Dermis microvascular lymphatic vessel endothelial cell (primary cell): ENCODE data around the gene SNORC. TPM values are rescaled to one million over a fixed set of nuclear protein-coding genes. Genes with fewer than 3 reads are reported as not detected.

Experiments used
- DNase-seq, 2 donors: peaks; one replicate each; pipeline versions ENCODE4 v3.0.0 to v3.0.0-alpha.2; 2010; ENCODE audit warnings: low read depth in 2 of 2
- total RNA-seq: library from RNA; depleted of rRNA; stranded (reverse); fragments of >200 nt; gene quantifications from 2 replicates; pipeline ENCODE4 v1.2.1, GENCODE V29; 2014

SNORC gene
- total RNA-seq, 1 donor from 2014 or later, result 0.13 TPM

DNA sequence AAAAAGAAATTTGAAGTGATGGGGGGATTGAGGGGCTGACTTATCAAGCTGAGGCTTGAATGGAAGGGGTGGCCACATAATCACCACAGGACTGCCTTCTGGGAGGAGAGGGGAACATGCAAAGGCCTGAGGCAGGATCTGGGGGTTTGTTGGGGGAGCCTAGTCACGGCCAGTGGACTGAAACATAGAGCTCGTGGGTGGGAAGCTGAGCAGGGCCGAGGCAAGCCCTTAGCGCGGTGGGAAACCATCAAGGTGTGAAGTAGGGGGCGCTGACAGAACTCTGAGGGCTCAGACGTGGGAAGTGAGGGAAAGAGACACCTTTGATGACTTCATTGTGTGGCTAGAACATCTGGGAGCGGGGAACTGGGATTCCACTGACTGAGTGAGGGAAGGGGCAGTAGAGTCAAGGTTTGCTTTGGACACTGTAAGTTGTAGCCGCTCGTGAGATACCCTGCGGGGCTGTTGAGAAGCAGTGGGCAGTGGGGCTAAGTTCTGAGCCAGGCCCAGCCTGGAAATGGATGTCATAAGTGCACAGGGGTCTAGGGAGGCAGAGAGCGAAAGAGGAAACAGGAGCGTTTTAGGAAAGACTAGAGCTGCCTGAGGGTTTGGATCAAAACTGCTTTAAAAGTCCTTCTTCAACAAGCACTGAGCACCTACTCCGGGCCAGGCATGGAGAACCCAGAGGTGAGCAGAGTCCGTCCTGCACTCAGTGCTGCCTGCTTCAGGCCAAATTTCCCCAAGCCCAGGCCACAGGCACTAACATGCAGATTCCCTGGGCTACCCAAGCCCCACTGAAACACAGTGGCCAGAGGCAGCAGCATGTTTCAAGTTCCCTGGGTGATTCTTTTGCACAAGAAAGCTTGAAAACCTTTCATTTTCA, 686 bp upstream of the SNORC start:
- no peak for DNase-seq

DNA sequence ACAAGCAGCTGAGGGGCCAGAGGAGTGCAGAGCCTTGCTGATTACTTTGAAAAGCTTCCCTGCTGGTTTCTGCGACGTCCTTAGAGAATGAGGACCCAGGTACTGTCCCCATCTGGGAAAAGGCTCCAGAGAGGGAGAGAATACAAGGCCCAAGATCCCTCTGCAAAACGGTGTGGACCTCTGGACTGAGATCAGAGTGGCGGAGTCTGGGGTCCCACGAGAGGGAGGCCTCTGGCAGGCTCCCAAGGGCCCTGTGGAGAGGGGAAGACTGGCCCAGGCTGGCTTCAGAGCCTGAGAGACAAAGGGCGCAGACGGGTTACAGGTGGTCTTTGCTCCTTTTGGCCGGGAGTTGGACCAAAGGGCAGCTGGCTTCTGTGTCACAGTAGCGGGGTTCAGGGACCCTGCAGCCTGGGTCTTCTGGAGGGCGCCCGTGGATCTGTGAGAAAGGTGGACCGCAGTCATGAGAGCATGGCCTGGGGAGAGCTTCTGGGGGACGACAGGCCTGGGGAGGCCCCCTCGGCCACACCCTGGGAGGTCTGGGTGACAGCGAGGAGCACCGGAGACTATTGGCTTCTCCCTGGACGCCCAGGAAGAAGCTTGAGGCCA, 805 bp downstream of the SNORC start:
- no peak for DNase-seq

GRCh38 chr2:232871418-232871834, 1.4 kb downstream of the SNORC start:
- no peak for DNase-seq

DNA sequence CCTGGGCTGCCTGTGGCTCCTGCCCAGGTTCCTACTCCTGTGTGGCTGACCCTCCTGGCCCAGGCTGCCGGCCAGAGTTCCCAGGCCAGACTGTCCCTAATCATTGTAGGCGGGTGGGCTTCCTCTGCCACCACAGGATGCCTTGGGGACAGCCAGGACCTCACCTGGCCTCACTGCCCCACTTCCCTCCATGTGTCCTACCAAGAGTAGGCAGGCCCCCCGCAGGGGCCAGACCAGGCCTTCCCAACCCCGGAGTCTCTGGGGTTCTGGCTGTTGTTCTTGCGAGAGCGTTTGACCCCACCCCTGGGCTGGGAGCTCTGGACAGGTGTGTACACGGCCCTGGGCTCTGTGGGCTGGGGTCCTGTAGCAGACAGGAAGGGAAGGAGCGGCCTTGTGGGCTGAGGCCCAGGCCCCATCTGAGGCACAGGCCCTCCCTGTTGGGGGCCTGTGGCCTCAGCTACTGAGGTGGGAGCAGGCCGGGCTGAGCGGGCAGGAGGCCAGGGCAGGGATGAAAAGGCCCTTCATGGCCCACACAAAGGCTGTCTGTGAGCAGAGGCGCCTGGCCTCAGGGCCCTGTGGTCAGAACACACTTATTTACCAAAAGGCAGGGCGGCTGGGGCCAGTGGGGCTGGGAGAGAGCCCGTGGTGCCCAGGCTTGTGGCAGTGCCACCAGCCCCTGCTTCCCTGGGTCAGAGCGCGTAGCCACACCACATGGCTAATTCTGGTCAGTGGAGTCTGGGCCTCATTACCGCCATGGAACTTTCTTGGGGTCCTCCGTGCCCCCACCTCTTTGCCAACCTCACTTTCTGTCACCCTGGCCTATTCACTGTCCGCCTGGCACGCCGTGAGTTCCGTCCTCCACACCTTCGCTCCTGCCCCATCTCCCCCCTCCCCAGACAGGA, 2.0 kb downstream of the SNORC start:
- DNase-seq, result no peak

DNA sequence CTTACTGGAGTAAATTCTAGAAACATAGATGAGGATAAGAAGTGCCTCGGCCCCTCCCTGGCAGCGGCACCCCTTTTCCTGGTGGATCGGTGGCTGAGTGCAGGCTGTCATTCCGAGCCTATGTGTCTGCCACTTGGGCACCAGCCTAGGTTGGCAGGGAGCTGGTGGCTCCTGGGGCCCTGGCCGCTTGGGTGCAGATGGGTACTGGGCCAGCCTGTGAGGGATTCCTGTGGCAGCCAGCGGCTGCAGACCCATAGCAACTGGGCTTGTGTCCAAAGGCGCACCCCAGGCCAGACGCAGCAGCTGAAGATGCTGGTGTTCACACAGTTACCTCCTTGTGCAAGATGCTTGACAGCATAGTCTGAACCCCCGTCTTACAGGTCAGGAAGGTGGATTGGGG, 2.8 kb downstream of the SNORC start:
- DNase-seq, result no peak

GRCh38 chr2:232873292-232873908, 3.3 kb downstream of the SNORC start:
- DNase-seq, result no peak

DNA sequence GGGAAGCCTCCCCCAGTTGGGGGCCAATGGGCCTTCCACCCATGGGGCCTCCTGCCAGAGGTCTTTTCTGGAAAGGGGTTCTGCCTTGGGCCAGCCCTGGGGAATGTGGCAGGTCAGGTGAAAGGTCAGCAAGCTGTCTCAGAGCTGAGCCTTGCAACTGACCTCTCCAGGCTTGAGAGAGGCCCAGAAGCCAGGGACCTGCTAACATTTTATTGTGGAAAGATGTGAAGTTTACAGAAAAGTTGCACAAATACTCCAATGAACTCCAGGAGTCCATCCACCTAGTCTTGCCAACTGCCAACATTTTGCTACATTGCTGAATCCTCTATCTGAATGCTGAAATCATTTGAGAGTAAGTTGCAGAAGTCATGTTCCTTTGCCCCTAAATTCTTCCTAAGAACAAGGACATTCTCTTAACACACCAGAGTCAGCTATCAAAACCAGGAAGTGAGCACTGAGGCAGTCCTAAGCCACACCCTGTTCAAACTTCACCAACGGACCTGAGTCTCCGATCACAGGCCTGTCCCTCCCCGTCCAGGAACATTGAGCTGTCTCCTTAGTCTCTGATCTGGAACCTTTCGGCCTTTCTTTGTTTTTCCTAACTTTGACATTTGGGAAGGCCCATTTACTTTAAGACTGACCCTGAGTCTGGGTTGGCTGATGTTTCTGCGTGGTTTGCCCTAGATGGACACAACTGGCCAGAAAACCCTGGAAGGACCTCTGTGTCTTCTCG, 4.0 kb downstream of the SNORC start:
- no peak for DNase-seq

GRCh38 chr2:232874677-232875223, 4.7 kb downstream of the SNORC start:
- no peak for DNase-seq

DNA sequence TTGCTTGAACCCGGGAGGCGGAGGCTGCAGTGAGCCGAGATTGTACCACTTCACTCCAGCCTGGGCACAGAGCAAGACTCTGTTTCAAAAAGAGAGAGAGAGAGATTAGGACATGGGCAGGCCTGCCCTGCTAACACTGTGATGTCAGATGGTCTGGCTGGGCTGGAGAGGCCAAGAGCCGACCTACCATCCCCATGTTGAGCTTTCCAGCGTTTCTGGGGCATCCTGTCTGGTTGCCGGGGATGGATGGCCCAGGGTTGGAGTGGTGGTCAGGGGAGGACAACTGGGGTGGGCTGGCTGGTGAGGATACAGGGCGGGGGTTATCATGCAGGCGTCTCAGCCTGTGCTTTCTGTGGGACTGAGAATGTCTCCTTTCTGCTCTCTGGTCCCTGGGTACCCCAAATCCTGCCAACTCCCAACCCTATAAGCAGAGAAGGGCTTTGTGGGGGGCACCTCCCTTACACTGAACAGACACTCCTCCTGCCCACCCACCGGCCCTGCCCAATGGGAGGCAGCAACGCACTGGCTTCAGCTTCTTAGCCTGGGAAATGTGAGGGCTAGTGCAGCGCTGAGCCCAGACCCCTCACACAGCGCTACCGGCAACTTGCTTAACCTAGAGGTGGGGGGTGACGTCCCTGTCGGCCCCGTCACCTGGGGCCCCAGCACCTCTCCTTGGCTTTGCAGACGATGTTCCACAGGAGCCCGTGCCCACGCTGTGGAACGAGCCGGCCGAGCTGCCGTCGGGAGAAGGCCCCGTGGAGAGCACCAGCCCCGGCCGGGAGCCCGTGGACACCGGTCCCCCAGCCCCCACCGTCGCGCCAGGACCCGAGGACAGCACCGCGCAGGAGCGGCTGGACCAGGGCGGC, 5.4 kb downstream of the SNORC start:
- peak in 1 of 2 donors; percentile 16 for DNase-seq

- peak in 1 of 2 donors; percentile 19 for DNase-seq
Observed at GRCh38 chr2:232876161-232876977, 6.3 kb downstream of the SNORC start.

- no peak for DNase-seq
Observed at GRCh38 chr2:232876978-232877441, 6.9 kb downstream of the SNORC start.

- DNase-seq, result no peak
Observed at GRCh38 chr2:232877940-232878511, 8.0 kb downstream of the SNORC start.

DNA sequence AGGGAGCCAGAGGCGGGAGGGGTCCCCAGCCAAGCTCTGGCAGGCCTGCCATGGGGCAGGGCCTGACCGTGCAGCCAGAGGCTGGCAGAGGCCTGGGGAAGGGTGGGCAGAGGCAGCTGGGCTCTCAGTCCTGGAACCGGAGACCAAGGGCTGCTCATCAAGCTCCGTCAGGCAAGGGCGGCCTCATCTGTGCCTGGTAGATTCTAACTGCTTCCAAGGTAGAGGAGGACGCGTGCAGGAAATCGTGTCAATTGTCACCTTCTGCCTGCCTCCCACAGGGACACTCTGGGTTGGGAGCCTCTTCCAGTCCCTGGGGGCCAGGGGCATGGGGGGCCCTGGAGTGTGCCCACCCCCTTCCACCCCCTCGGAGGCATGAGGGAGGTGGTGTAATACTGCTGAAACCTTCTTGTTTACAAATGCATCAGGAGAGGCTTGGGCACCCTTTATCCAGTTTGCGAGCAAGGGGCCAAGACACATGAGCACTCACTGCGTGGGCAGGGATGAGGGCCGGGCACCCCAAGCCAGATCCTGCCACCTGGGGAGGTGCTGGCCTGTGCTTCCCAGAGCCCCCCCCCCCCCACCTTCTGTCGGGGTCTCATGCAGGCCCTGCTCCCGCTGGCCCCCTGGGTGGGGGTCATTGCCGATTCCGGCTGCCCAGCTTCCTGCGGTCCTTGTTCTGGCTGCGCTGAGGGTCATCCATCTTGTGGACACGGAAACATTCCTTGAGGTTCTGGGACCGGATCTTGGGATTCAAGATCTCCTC, 9.0 kb downstream of the SNORC start:
- DNase-seq, result no peak

DNA sequence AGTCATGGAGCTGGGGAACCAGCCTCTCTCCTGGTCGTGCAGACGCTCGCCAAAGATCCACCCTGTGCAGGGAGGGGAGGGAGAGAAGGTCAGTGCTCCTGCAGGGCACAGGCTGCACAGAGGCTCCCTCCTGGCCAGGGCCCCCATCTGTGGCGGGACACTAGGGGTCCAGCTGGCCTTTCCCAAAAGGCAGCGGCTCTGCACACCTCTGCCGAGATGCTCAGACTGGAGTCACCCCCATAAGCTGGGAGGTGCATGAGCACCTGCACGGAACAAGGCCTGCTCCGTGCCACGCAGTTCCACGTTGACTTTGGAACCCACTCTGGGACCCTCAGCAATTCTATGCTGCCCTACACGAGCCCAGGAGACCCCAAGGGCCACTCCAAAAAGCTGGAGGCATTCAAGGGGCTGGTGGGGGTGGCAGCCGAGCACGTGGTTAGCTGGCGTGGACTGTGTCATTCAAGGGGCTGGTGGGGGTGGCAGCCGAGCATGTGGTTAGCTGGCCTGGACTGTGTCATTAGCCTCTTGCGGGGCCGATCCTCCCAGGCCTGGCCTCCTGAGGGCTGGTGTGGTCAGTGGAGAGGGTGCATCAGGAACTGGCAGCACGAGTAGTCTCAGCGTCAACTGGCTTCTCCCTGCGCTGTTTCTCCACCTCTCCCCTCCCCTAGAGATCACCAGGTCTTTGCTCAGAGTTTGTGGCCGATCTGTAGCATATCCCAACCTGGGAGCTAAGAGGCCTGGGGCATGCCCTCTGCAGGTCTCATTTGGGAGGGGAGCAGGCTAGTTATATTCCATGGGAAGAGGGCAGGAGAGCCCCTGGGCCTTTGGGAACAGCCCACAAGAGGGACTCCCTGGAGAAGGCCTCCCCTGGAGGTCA, 9.8 kb downstream of the SNORC start:
- DNase-seq, result no peak

DNA sequence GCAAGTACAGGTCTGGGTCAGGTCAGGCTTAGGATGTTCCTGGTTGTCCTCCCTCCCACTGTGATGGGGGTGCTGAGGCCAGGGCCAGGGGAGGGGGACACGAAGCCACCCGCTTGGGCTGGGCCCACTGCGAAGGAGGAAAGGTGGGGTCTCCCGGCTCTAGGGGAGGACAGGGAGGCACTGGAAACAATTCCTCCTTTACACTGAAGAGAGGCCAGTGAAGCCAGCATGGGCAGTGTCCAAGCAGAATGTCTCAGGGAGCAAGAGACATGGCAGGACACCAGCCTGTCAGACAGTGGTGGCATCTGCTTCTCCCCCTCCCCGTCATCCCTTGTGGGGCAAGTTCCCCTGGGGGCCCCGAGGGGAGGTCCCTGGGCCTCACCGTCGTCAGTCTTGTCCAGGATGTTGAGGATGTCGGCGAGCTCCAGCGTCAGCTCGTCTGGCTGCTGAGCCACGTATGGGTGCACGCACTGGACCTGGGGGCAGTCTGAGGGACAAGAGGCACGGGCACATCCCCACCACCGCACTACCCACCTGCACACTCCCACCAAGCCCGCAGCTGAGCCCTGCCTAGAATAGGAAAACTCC, 10.8 kb downstream of the SNORC start:
- no peak for DNase-seq

- DNase-seq, result no peak
Observed at GRCh38 chr2:232882085-232882484, 12.0 kb downstream of the SNORC start.
